HEK293 (cell line): ENCODE results near the gene LENEP.
A peak's percentile ranks its signal among the peaks of the same experiment; 100 is the strongest.

Source experiments
- CTCF ChIA-PET: fragments of 350-600 bp; formaldehyde crosslinking; extraction: SDS; loops from one replicate; lab custom pipeline; 2021; ENCODE audit warnings: antibody characterized with exemption; lab: Yijun Ruan, JAX
- POLR2A ChIA-PET: fragments of 300-600 bp; formaldehyde crosslinking; extraction: SDS; loops from one replicate; lab custom pipeline; 2020; ENCODE audit warnings: antibody characterized with exemption, inconsistent platforms; lab: Yijun Ruan, JAX
- H3K27ac ChIP-seq: fragments of 200-500 bp; sonication (Bioruptor generic); 2 replicates; pipeline ENCODE4 v1.5.1; 2014; ENCODE audit warnings: low read depth, low read length, control low read depth, inconsistent platforms; ENCODE audit errors: extremely low read depth
- H3K36me3 ChIP-seq, 2 experiments: fragments of 200-500 bp in 1 of 2; sonication (Bioruptor generic) in 1 of 2; 1 replicate in 1 of 2; 2 replicates in 1 of 2; pipeline ENCODE4 v1.5.1; 2014 to 2017; ENCODE audit warnings: inconsistent platforms in 2 of 2, low read length in 2 of 2; ENCODE audit not compliant: control insufficient read depth in 2 of 2, insufficient read depth in 1 of 2
- H3K4me1 ChIP-seq: fragments of 200-500 bp; sonication (Bioruptor generic); 2 replicates; pipeline ENCODE4 v1.5.1; 2014; ENCODE audit warnings: mild to moderate bottlenecking, low read length, inconsistent platforms; ENCODE audit not compliant: control insufficient read depth, insufficient read depth
- H3K4me3 ChIP-seq: 2 replicates; pipeline ENCODE4 v1.5.1; 2011; ENCODE audit warnings: low read depth, mild to moderate bottlenecking, control low read depth, low read length, moderate library complexity
- H3K9me3 ChIP-seq: fragments of 200-500 bp; sonication (Bioruptor generic); 2 replicates; pipeline ENCODE4 v1.5.1; 2014; ENCODE audit warnings: low read depth, low read length, inconsistent platforms; ENCODE audit not compliant: control insufficient read depth, insufficient read depth
- BCL11A ChIP-seq: fragments of 450-650 bp; formaldehyde crosslinking; IDR thresholded peaks from 2 replicates; pipeline ENCODE4 v1.5.1; 2016; ENCODE audit warnings: low read depth, missing biosample characterization, missing genetic modification characterization
- EGR2 ChIP-seq: fragments of 450-650 bp; formaldehyde crosslinking; IDR thresholded peaks from 2 replicates; pipeline ENCODE4 v1.5.1; 2016; ENCODE audit warnings: low read depth, missing biosample characterization, missing genetic modification characterization
- IKZF3 ChIP-seq: fragments of 450-650 bp; IDR thresholded peaks from 2 replicates; pipeline ENCODE4 v1.5.0; 2018; ENCODE audit warnings: missing biosample characterization, mild to moderate bottlenecking, missing genetic modification characterization, moderate library complexity
- KLF1 ChIP-seq: fragments of 450-650 bp; formaldehyde crosslinking; IDR thresholded peaks from 2 replicates; pipeline ENCODE4 v1.5.1; 2016; ENCODE audit warnings: missing biosample characterization, missing genetic modification characterization
- MYNN ChIP-seq: fragments of 450-650 bp; formaldehyde crosslinking; IDR thresholded peaks from 2 replicates; pipeline ENCODE4 v1.5.1; 2016; ENCODE audit warnings: missing biosample characterization, missing genetic modification characterization, borderline replicate concordance
- PRDM10 ChIP-seq: fragments of 450-650 bp; formaldehyde crosslinking; IDR thresholded peaks from 2 replicates; pipeline ENCODE4 v1.5.1; 2016; ENCODE audit warnings: missing biosample characterization, missing genetic modification characterization
- SALL2 ChIP-seq: fragments of 450-650 bp; formaldehyde crosslinking; IDR thresholded peaks from 2 replicates; pipeline ENCODE4 v1.5.0; 2017; ENCODE audit warnings: missing biosample characterization, mild to moderate bottlenecking, missing genetic modification characterization, borderline replicate concordance
- SCRT2 ChIP-seq: fragments of 450-650 bp; formaldehyde crosslinking; IDR thresholded peaks from 2 replicates; pipeline ENCODE4 v1.5.1; 2016; ENCODE audit warnings: missing biosample characterization, missing genetic modification characterization
- SP2 ChIP-seq: fragments of 450-650 bp; formaldehyde crosslinking; IDR thresholded peaks from 2 replicates; pipeline ENCODE4 v1.5.1; 2016; ENCODE audit warnings: missing biosample characterization, missing genetic modification characterization
- SP3 ChIP-seq: fragments of 450-650 bp; formaldehyde crosslinking; IDR thresholded peaks from 2 replicates; pipeline ENCODE4 v1.5.1; 2016; ENCODE audit warnings: missing biosample characterization, missing genetic modification characterization
- ZBTB26 ChIP-seq: fragments of 450-650 bp; formaldehyde crosslinking; optimal IDR thresholded peaks from 2 replicates; pipeline ENCODE3; 2016; ENCODE audit warnings: missing biosample characterization, mild to moderate bottlenecking, missing genetic modification characterization
- ZBTB44 ChIP-seq: fragments of 450-650 bp; IDR thresholded peaks from 2 replicates; pipeline ENCODE4 v1.5.1; 2018; ENCODE audit warnings: missing biosample characterization, mild to moderate bottlenecking, missing genetic modification characterization
- ZBTB48 ChIP-seq: fragments of 450-650 bp; formaldehyde crosslinking; IDR thresholded peaks from 2 replicates; pipeline ENCODE4 v1.5.1; 2016; ENCODE audit warnings: missing biosample characterization, missing genetic modification characterization
- ZFHX2 ChIP-seq: fragments of 450-650 bp; formaldehyde crosslinking; conservative IDR thresholded peaks from 2 replicates; pipeline ENCODE4 v1.5.1; 2016; ENCODE audit warnings: missing biosample characterization, missing genetic modification characterization
- ZNF132 ChIP-seq: fragments of 450-650 bp; formaldehyde crosslinking; IDR thresholded peaks from 2 replicates; pipeline ENCODE4 v1.5.1; 2017; ENCODE audit warnings: missing biosample characterization, missing genetic modification characterization, borderline replicate concordance
- ZNF341 ChIP-seq: fragments of 450-650 bp; formaldehyde crosslinking; IDR thresholded peaks from 2 replicates; pipeline ENCODE4; 2016; ENCODE audit warnings: low read depth, missing biosample characterization, missing genetic modification characterization
- ZNF354C ChIP-seq: fragments of 450-650 bp; formaldehyde crosslinking; IDR thresholded peaks from 2 replicates; pipeline ENCODE4 v1.5.1; 2016; ENCODE audit warnings: missing biosample characterization, missing genetic modification characterization, low read depth, borderline replicate concordance
- ZNF398 ChIP-seq: fragments of 450-650 bp; formaldehyde crosslinking; IDR thresholded peaks from 2 replicates; pipeline ENCODE4 v1.5.1; 2017; ENCODE audit warnings: missing biosample characterization, missing genetic modification characterization
- ZNF777 ChIP-seq: fragments of 450-650 bp; formaldehyde crosslinking; IDR thresholded peaks from 2 replicates; pipeline ENCODE4 v1.5.1; 2017; ENCODE audit warnings: missing biosample characterization, missing genetic modification characterization, borderline replicate concordance
- TF ChIP-seq, protein P1 (sequence below): fragments of 450-650 bp; formaldehyde crosslinking; IDR thresholded peaks from 2 replicates; pipeline ENCODE4 v1.5.1; 2017; ENCODE audit warnings: missing biosample characterization, missing genetic modification characterization
- TF ChIP-seq, protein P2 (sequence below): fragments of 450-650 bp; formaldehyde crosslinking; IDR thresholded peaks from 2 replicates; pipeline ENCODE4 v1.5.1; 2016; ENCODE audit warnings: missing biosample characterization, missing genetic modification characterization
- TF ChIP-seq, protein P3 (sequence below): fragments of 450-650 bp; formaldehyde crosslinking; IDR thresholded peaks from 2 replicates; pipeline ENCODE4 v1.5.1; 2016; ENCODE audit warnings: missing biosample characterization, missing genetic modification characterization

LENEP gene

DNA sequence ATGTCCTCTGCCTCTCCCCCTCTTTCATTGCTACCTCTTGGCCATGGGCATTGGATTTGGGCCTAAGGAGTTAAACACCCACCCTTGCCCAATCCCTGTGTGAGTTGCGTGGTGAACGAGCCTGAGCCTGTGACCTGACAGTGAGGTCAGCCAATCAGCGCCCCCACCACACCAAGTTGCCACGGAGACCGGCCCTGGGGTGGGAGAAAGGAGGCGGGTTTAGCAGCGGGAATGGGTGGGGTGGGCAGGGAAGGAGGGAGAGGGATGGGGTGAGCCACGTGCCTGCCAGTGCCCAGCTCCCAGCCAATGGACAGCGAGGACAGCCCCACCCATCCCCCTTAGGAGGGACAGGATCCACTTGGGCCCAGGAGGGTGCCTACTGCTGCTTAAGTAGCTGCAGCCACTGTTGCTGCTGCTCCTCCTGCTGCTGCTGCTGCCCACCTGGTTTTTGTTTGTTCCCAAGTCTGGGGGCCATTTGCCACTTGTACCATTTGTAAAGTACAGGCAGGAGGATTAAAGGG, 18.7 kb downstream of the LENEP start:
- H3K27ac ChIP-seq = 0 out of 2 replicates have a peak overlapping the region, but pooled peaks have one; percentile 24
- no peak overlapping the region for H3K4me3 ChIP-seq
- H3K36me3 ChIP-seq = peaks cover 0 to 37% of the 10 kb centered on the region in 2 experiments; a peak in 1 of 3 replicates
- peaks cover 13% of the 10 kb centered on the region for H3K4me1 ChIP-seq
- ChIA-PET POLR2A (interaction anchor here (1.0 to 1.6 kb wide), 6 partner anchors 8 to 155 kb away, joined by 3 to 8 read pairs (median 4); partner anchors contain the start of gene PYGO2), CTCF (interaction anchor here (0.6 to 1.4 kb wide), 4 partner anchors 10 to 79 kb away, joined by 3 to 4 read pairs (median 4); partner anchors contain the start of genes LENEP, PYGO2 and ZBTB7B)
- H3K9me3 ChIP-seq = no peaks in the 10 kb centered on the region
- peak; percentile 77 for TF ChIP-seq KLF1 (tag by site-specific recombination)
- no peak for TF ChIP-seq ZNF777 (tag by site-specific recombination)
- TF ChIP-seq MYNN (tag by site-specific recombination) = no peak
- TF ChIP-seq ZBTB48 = no peak
- TF ChIP-seq, protein P1, sequence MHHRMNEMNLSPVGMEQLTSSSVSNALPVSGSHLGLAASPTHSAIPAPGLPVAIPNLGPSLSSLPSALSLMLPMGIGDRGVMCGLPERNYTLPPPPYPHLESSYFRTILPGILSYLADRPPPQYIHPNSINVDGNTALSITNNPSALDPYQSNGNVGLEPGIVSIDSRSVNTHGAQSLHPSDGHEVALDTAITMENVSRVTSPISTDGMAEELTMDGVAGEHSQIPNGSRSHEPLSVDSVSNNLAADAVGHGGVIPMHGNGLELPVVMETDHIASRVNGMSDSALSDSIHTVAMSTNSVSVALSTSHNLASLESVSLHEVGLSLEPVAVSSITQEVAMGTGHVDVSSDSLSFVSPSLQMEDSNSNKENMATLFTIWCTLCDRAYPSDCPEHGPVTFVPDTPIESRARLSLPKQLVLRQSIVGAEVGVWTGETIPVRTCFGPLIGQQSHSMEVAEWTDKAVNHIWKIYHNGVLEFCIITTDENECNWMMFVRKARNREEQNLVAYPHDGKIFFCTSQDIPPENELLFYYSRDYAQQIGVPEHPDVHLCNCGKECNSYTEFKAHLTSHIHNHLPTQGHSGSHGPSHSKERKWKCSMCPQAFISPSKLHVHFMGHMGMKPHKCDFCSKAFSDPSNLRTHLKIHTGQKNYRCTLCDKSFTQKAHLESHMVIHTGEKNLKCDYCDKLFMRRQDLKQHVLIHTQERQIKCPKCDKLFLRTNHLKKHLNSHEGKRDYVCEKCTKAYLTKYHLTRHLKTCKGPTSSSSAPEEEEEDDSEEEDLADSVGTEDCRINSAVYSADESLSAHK (tag by site-specific recombination) = no peak
- peak; percentile 64 for TF ChIP-seq PRDM10
- TF ChIP-seq SCRT2 (tag by site-specific recombination) = peak; percentile 73
- peak; percentile 88 for TF ChIP-seq ZFHX2 (tag by site-specific recombination)
- peak; percentile 86 for TF ChIP-seq ZNF398
- TF ChIP-seq SP2 = peak; percentile 92
- TF ChIP-seq SALL2 = no peak
- TF ChIP-seq, protein P2, sequence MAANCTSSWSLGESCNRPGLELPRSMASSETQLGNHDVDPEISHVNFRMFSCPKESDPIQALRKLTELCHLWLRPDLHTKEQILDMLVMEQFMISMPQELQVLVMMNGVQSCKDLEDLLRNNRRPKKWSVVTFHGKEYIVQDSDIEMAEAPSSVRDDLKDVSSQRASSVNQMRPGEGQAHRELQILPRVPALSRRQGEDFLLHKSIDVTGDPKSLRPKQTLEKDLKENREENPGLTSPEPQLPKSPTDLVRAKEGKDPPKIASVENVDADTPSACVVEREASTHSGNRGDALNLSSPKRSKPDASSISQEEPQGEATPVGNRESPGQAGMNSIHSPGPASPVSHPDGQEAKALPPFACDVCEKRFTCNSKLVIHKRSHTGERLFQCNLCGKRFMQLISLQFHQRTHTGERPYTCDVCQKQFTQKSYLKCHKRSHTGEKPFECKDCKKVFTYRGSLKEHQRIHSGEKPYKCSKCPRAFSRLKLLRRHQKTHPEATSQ (tag by site-specific recombination) = no peak
- TF ChIP-seq IKZF3 (tag by site-specific recombination) = peak; percentile 56; the same call in 1 of the 2 replicates
- peak; percentile 57 for TF ChIP-seq ZNF341 (tag by site-specific recombination)
- peak; percentile 79 for TF ChIP-seq ZBTB44 (tag by site-specific recombination)
- no peak for TF ChIP-seq ZNF132
- peak; percentile 33 for TF ChIP-seq ZBTB26
- no peak for TF ChIP-seq ZNF354C (tag by site-specific recombination)
- no peak for TF ChIP-seq BCL11A
- TF ChIP-seq, protein P3, sequence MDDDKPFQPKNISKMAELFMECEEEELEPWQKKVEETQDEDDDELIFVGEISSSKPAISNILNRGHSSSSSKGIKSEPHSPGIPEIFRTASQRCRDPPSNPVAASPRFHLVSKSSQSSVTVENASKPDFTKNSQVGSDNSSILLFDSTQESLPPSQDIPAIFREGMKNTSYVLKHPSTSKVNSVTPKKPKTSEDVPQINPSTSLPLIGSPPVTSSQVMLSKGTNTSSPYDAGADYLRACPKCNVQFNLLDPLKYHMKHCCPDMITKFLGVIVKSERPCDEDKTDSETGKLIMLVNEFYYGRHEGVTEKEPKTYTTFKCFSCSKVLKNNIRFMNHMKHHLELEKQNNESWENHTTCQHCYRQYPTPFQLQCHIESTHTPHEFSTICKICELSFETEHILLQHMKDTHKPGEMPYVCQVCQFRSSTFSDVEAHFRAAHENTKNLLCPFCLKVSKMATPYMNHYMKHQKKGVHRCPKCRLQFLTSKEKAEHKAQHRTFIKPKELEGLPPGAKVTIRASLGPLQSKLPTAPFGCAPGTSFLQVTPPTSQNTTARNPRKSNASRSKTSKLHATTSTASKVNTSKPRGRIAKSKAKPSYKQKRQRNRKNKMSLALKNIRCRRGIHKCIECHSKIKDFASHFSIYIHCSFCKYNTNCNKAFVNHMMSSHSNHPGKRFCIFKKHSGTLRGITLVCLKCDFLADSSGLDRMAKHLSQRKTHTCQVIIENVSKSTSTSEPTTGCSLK = no peak
- peak; percentile 87 for TF ChIP-seq EGR2
- peak; percentile 66 for TF ChIP-seq SP3
